Neural progenitor cell (in vitro differentiated cells): ENCODE measurements around the gene RABGGTB.

Source experiments
- EZH2 ChIP-seq: fragments of 200-600 bp; sonication (generic); IDR thresholded peaks from 2 replicates; pipeline ENCODE4 v1.6.1; 2017; ENCODE audit warnings: antibody characterized with exemption, mild to moderate bottlenecking, moderate library complexity
- EZH2phosphoT487 ChIP-seq: fragments of 200-600 bp; sonication (generic); IDR thresholded peaks from 2 replicates; pipeline ENCODE4 v1.6.1; 2017; ENCODE audit warnings: antibody characterized with exemption
- TF ChIP-seq, protein P1 (sequence below): fragments of 200-600 bp; sonication (generic); IDR thresholded peaks from 2 replicates; pipeline ENCODE4 v1.5.1; 2017; ENCODE audit warnings: antibody characterized with exemption, mild to moderate bottlenecking

- TF ChIP-seq, protein P1, sequence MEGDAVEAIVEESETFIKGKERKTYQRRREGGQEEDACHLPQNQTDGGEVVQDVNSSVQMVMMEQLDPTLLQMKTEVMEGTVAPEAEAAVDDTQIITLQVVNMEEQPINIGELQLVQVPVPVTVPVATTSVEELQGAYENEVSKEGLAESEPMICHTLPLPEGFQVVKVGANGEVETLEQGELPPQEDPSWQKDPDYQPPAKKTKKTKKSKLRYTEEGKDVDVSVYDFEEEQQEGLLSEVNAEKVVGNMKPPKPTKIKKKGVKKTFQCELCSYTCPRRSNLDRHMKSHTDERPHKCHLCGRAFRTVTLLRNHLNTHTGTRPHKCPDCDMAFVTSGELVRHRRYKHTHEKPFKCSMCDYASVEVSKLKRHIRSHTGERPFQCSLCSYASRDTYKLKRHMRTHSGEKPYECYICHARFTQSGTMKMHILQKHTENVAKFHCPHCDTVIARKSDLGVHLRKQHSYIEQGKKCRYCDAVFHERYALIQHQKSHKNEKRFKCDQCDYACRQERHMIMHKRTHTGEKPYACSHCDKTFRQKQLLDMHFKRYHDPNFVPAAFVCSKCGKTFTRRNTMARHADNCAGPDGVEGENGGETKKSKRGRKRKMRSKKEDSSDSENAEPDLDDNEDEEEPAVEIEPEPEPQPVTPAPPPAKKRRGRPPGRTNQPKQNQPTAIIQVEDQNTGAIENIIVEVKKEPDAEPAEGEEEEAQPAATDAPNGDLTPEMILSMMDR, result no peak
- TF ChIP-seq EZH2phosphoT487 (no peak), EZH2 (no peak)
These were observed 22.9 kb downstream of the RABGGTB start for GRCh38 chr1:75808921-75809320.
